ENCODE data around the gene RBM6. TPM values are rescaled to one million over a fixed set of nuclear protein-coding genes. Genes with fewer than 3 reads are reported as not detected.
A peak's percentile ranks its signal among the peaks of the same experiment; 100 is the strongest.

Gene RBM6
- total and polyA plus RNA-seq, 9 of the 15 experiments (the other 6 are each of a cell fraction or from before 2014, with no cell fraction given): 19.9 to 82.2 (median 57.8) TPM

DNA sequence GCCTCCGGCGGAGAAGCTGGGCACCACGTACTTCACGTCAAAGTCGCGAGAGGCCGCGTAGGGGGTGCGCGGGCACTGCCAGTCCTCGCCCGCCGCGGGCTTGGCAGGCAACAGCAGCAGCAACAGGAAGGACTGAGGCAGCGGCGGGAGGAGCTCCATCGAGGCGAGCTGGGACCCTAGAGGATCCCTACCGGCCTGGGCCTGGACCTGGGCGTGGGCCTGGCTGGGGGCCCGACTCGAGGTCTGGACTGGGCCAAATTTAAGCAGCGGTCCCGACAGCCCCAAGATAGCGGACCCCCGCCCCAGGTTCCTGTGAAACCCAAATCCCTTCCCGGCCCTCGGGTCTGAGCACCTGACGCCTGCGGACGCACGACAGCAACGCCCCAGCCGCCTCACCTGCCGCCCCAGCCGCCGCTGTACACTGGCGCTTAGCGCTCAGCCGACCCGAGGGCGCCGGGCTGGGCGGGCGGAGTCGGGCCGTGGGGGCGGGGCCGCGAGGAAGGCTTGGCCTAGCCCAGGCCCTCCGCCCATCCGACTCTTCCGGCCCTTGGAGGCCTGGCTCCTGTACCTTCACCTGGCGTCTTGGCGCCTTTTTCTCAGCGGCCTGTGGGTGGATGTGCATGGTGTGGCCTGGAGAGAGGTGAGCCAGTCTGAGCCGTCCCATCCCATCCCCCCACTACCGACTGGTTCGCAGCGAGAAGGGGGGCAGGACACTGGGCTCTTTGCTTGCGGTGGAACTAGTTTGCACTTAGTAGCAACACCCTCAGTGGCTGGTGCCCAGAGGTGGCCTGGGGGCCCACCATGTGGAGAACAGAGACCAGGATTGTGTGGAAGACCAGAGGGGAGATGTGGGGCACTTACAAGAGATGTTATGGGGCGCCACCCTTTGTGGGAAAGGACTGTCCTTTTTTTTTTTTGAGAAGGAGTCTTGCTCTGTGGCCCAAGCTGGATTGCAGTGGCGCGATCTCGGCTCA is 36.2 kb upstream of the RBM6 start, which contains the start of gene MST1R (continued):
- TF ChIP-seq, protein P1, sequence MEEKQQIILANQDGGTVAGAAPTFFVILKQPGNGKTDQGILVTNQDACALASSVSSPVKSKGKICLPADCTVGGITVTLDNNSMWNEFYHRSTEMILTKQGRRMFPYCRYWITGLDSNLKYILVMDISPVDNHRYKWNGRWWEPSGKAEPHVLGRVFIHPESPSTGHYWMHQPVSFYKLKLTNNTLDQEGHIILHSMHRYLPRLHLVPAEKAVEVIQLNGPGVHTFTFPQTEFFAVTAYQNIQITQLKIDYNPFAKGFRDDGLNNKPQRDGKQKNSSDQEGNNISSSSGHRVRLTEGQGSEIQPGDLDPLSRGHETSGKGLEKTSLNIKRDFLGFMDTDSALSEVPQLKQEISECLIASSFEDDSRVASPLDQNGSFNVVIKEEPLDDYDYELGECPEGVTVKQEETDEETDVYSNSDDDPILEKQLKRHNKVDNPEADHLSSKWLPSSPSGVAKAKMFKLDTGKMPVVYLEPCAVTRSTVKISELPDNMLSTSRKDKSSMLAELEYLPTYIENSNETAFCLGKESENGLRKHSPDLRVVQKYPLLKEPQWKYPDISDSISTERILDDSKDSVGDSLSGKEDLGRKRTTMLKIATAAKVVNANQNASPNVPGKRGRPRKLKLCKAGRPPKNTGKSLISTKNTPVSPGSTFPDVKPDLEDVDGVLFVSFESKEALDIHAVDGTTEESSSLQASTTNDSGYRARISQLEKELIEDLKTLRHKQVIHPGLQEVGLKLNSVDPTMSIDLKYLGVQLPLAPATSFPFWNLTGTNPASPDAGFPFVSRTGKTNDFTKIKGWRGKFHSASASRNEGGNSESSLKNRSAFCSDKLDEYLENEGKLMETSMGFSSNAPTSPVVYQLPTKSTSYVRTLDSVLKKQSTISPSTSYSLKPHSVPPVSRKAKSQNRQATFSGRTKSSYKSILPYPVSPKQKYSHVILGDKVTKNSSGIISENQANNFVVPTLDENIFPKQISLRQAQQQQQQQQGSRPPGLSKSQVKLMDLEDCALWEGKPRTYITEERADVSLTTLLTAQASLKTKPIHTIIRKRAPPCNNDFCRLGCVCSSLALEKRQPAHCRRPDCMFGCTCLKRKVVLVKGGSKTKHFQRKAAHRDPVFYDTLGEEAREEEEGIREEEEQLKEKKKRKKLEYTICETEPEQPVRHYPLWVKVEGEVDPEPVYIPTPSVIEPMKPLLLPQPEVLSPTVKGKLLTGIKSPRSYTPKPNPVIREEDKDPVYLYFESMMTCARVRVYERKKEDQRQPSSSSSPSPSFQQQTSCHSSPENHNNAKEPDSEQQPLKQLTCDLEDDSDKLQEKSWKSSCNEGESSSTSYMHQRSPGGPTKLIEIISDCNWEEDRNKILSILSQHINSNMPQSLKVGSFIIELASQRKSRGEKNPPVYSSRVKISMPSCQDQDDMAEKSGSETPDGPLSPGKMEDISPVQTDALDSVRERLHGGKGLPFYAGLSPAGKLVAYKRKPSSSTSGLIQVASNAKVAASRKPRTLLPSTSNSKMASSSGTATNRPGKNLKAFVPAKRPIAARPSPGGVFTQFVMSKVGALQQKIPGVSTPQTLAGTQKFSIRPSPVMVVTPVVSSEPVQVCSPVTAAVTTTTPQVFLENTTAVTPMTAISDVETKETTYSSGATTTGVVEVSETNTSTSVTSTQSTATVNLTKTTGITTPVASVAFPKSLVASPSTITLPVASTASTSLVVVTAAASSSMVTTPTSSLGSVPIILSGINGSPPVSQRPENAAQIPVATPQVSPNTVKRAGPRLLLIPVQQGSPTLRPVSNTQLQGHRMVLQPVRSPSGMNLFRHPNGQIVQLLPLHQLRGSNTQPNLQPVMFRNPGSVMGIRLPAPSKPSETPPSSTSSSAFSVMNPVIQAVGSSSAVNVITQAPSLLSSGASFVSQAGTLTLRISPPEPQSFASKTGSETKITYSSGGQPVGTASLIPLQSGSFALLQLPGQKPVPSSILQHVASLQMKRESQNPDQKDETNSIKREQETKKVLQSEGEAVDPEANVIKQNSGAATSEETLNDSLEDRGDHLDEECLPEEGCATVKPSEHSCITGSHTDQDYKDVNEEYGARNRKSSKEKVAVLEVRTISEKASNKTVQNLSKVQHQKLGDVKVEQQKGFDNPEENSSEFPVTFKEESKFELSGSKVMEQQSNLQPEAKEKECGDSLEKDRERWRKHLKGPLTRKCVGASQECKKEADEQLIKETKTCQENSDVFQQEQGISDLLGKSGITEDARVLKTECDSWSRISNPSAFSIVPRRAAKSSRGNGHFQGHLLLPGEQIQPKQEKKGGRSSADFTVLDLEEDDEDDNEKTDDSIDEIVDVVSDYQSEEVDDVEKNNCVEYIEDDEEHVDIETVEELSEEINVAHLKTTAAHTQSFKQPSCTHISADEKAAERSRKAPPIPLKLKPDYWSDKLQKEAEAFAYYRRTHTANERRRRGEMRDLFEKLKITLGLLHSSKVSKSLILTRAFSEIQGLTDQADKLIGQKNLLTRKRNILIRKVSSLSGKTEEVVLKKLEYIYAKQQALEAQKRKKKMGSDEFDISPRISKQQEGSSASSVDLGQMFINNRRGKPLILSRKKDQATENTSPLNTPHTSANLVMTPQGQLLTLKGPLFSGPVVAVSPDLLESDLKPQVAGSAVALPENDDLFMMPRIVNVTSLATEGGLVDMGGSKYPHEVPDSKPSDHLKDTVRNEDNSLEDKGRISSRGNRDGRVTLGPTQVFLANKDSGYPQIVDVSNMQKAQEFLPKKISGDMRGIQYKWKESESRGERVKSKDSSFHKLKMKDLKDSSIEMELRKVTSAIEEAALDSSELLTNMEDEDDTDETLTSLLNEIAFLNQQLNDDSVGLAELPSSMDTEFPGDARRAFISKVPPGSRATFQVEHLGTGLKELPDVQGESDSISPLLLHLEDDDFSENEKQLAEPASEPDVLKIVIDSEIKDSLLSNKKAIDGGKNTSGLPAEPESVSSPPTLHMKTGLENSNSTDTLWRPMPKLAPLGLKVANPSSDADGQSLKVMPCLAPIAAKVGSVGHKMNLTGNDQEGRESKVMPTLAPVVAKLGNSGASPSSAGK (IDR thresholded peaks at IDR 0.05): peak; percentile 63
- TF ChIP-seq PHF8 (IDR thresholded peaks at IDR 0.05; ENCODE audit: borderline replicate concordance, low read length): peak; percentile 74; the same call in 1 of the 2 replicates
- TF ChIP-seq PCBP1 (IDR thresholded peaks at IDR 0.05; ENCODE audit: low read depth, low read length, poor library complexity, severe bottlenecking): no peak
- TF ChIP-seq IRF2 (CRISPR knock-in tag; IDR thresholded peaks at IDR 0.05): no peak
- no peak for TF ChIP-seq STAT5B (CRISPR knock-in tag; IDR thresholded peaks at IDR 0.05)
- TF ChIP-seq FOXP1 (CRISPR knock-in tag; IDR thresholded peaks at IDR 0.05): 0 out of 2 replicates have a peak, but pooled peaks have one; percentile 42
- peak; percentile 53 for TF ChIP-seq KDM5B (IDR thresholded peaks at IDR 0.05; ENCODE audit: insufficient replicate concordance, low read depth, low read length)
- TF ChIP-seq ATF7 (IDR thresholded peaks at IDR 0.05): peak; percentile 26; the same call in 1 of the 2 replicates
- TF ChIP-seq KAT2B (IDR thresholded peaks at IDR 0.05; ENCODE audit: low read depth, low read length): no peak
- TF ChIP-seq ETV1 (tag; conservative IDR thresholded peaks at IDR 0.05; ENCODE audit: low read depth): peak; percentile 39; the same call in 1 of the 2 replicates
- no peak for TF ChIP-seq CBX2 (IDR thresholded peaks at IDR 0.05; ENCODE audit: insufficient read depth, low read length, poor library complexity, severe bottlenecking)
